GM19463 (cell line): ENCODE data around the gene PDS5B.
"Not testable (repeated sequence)": the region's sequence is repeated elsewhere in the genome, so short reads cannot be mapped to it uniquely, and the experiment has no call there.

Experiments
- ATAC-seq: cut with Tn5 transposase; IDR thresholded peaks from one replicate; pipeline ENCODE4 v1.9.1; 2021; ENCODE audit warnings: mild to moderate bottlenecking, moderate library complexity; ENCODE audit not compliant: unreplicated experiment

PDS5B gene, protein sequence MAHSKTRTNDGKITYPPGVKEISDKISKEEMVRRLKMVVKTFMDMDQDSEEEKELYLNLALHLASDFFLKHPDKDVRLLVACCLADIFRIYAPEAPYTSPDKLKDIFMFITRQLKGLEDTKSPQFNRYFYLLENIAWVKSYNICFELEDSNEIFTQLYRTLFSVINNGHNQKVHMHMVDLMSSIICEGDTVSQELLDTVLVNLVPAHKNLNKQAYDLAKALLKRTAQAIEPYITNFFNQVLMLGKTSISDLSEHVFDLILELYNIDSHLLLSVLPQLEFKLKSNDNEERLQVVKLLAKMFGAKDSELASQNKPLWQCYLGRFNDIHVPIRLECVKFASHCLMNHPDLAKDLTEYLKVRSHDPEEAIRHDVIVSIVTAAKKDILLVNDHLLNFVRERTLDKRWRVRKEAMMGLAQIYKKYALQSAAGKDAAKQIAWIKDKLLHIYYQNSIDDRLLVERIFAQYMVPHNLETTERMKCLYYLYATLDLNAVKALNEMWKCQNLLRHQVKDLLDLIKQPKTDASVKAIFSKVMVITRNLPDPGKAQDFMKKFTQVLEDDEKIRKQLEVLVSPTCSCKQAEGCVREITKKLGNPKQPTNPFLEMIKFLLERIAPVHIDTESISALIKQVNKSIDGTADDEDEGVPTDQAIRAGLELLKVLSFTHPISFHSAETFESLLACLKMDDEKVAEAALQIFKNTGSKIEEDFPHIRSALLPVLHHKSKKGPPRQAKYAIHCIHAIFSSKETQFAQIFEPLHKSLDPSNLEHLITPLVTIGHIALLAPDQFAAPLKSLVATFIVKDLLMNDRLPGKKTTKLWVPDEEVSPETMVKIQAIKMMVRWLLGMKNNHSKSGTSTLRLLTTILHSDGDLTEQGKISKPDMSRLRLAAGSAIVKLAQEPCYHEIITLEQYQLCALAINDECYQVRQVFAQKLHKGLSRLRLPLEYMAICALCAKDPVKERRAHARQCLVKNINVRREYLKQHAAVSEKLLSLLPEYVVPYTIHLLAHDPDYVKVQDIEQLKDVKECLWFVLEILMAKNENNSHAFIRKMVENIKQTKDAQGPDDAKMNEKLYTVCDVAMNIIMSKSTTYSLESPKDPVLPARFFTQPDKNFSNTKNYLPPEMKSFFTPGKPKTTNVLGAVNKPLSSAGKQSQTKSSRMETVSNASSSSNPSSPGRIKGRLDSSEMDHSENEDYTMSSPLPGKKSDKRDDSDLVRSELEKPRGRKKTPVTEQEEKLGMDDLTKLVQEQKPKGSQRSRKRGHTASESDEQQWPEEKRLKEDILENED (N-terminal part only)

DNA sequence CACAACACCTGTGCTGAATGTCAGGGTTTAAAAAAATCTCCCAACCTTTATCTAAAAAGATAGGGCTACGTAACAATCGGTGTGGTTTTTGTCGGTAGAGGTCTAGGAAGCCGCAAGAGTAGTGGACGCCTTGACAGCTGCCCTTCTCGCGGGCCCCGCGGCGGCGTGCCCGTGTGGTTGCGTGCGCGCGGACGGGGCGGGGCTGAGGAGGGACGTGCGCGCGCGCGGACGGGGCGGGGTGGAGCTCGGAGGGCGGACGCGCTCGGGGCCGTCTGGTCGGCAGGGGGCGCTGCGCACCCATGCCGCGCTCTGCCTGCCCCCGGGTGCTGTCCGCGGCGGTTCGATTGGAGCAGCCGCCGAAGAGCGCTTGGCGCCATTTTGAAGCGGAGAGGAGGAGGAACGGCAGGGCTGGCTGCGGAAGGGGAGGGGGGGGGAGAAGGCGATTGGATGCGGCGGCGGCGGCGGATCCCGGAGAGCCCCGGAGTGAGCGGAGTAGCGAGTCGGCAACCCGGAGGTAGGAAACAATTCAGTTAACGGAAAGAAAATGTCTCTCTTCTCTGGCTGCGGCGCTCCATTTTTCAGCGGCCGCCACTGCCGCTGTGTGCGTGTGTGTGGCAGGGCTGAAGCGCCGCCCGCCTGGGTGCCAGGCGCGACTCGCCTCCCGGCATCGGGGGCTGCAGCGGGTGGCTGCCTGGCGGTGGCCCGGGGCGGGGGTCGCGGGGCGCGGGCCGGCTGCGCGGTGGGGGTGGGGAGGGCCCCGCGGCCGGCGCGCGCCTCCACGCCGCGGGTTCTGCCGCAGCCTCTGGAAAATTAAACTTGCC lies at the start of gene PDS5B:
PDS5B (plus strand) TSS at position 373 of the 821 bp plus-strand sequence. CDS start 62,321 bp downstream, outside the sequence.
- peak; percentile 84 for ATAC-seq

- no peak for ATAC-seq
Observed at GRCh38 chr13:32537580-32538142, 48.6 kb upstream of the PDS5B start.

DNA sequence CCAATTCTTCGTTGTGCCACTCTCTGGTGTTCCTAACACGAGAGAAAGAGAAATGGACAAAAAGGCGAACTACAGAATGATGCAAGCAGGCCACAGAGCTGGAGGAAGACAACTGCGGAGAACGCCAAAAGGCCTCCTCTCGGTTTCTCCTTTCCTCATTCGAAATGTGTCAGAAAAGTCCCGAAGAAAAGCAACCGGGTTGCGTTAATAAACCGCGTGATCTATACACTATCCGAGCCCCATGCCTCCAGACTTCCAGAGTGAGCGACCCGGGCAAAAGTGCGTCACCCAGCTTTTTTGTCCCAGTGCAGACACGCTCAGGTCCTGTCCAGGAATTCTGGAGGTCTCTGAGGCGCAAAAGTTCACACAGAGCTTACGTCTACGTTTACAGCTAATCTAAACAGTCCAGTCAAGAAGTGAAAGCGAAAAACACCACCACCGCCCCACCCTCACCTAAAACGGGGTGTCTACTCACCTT lies 48.1 kb upstream of the PDS5B start:
- peak; percentile 75 for ATAC-seq

- ATAC-seq: peak; percentile 97
Observed at GRCh38 chr13:32538621-32539246, 47.5 kb upstream of the PDS5B start, which contains the start of gene N4BP2L2. Gene N4BP2L2, minus strand, starts transcription at chr13:32538795. Its CDS starts 1,768 bp downstream, at chr13:32537027.

DNA sequence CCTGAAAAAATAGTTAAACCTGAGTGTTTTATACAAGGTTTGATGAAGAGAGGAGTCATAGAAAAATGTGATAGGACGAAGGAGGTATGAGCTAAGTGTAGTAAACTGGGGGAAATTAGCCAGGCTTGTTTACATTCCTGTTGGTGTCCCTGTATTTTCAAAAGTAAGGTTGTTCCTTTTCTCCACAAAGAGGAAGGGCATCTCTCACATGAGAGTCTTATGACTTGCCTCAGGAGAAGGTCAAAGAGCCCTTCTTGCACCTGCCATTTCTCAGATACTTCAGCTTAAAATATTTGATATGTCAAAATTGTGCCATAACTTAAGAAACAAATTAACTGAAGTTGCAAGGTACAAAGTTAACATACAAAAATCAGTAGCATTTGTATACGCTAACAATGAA lies 44.0 kb upstream of the PDS5B start:
- ATAC-seq: no peak

DNA sequence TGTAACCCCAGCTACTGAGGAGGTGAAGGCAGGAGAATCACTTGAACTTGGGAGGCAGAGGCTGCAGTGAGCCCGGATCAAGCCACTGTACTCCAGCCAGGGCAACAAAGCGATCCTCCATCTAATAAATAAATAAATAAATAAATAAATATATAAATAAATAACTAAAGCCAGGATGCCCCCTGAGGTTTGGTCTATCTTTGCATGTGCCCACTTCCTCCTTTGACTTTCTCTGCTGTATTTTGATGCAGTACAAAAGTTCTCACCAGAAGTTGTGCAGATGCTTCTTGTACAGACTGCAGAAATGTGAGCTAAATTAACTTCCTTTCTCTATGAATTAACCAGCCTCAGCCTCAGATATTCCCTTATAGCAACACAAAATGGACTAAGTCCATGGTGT lies 41.2 kb upstream of the PDS5B start:
- no peak for ATAC-seq

- no peak for ATAC-seq
Observed at GRCh38 chr13:32548837-32549236, 37.4 kb upstream of the PDS5B start.

DNA sequence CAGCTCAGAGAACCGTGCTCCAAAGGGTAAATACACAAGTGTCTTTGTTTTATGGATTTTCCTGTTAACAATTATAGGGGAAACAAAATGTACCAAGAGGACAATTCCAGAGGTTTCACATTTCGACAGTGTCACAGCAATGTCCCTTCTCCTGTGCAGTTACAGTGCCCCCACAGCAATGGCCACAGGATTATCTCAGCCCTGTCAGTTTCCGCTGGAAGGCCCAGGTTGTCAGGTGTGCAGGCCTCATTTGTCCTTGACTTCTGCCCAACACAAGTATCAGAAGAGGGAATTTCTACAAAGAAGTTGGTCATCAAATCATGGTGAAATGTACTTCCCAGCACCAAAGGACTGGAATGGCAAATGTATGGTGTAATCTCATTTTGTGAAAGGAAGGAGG lies 36.5 kb upstream of the PDS5B start:
- ATAC-seq: no peak

GRCh38 chr13:32553720-32554119 lies 32.5 kb upstream of the PDS5B start:
- no peak for ATAC-seq

DNA sequence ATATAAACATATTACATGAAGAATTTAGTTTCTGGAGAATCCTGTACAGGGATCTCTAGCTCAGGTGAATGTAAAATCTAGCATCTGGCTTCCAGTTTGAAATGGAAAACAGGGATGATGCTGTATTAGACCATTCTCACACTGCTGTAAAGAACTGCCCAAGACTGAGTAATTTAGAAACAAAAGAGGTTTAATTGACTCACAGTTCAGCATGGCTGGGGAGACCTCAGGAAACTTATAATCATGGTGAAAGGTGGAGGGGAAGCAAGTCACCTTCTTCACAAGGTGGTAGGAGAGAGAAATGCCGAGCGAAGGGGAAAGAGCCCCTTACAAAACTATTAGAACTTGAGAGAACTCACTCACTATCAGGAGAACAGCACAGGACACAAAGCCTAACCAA lies 30.6 kb upstream of the PDS5B start:
- no peak for ATAC-seq

DNA sequence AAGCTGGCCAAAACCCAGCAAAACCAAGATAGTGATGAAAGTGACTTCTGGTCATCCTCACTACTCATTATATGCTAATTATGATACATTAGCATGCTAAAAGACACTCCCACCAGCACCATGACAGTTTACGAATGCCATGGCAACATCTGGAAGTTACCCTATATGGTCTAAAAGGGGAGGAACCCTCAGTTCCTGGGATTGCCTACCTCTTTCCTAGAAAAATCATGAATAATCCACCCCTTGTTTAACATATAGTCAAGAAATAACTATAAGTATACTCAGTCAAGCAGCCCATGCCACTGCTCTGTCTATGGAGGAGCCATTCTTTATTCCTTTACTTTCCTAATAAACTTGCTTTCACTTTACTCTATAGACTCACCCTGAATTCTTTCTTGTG lies 25.4 kb upstream of the PDS5B start:
- not testable (repeated sequence) for ATAC-seq

GRCh38 chr13:32575687-32576086 lies 10.6 kb upstream of the PDS5B start:
- not testable (repeated sequence) for ATAC-seq

- ATAC-seq: no peak
Observed at GRCh38 chr13:32577032-32577431, 9.2 kb upstream of the PDS5B start.

DNA sequence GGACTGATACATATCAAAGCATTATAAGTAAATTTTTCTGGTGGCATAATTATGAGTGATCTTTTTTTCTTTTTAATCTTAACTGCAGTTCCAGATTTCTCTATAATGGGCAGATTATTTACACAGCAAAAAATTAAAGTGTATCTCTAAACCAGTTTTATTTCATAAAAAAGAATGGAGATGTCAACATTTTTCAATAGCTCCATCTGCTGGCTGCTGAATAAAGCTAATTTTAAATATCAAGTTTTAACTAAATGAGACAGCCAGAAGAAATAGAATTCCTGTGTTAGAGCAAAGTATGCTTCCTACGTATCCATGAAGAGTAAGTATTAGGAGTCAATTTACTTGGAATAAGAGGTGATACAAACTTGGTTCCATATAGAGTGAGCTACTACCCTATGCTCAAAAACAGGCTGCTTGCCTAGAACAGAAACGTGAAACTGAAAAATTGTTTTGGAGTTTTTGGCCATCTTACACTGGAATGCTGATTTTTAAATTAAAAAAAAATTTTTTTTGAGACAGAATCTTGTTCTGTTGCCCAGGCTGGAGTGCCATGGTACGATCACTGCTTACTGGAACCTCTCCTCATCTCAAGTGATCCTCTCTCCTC lies 5.0 kb upstream of the PDS5B start:
- no peak for ATAC-seq

DNA sequence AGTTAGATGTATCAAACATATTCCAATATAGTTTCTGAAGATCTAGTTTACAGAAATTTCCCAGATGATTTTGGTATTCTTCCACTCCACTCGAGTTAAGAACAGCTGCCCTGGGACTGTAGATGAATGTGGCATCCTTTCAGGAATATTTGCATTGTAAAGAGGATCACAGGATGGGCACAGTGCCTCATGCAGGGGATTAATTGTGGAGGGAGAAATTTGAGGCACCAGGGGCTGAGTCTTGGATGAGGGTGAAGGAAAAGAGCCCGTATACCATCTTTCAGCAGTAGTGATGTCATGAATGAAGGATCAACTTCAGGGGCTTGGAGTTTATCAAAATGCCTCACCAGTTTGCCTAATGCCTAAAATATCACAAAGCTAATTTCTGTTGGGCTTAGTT lies 4.0 kb upstream of the PDS5B start:
- no peak for ATAC-seq

- ATAC-seq: no peak
Observed at GRCh38 chr13:32582991-32583390, 3.3 kb upstream of the PDS5B start.

DNA sequence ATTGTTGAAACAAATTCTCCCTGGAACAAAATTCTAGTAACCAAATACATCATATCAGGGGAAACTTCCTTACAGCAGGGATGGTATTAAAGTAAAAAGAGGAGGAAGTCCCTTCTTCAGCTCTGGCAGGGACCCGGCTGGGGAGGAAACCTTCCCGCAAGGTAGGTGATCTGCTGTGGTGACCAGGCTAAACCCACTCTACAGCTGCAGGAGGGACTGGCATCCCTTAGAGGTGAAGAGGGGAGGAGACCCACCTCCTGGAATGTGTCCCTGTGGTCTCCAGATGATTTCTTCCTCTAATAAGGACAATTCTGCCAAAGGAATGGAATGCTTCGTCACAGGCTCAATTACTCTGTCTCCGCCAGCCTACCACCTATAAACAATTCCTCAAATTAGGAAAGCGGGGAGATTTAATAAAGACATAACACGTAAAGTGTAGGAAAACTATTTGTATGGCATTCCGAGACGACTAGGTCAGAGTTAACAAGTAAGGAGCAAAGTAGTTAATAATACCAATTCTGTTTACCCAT lies 637 bp upstream of the PDS5B start:
- ATAC-seq: no peak

DNA sequence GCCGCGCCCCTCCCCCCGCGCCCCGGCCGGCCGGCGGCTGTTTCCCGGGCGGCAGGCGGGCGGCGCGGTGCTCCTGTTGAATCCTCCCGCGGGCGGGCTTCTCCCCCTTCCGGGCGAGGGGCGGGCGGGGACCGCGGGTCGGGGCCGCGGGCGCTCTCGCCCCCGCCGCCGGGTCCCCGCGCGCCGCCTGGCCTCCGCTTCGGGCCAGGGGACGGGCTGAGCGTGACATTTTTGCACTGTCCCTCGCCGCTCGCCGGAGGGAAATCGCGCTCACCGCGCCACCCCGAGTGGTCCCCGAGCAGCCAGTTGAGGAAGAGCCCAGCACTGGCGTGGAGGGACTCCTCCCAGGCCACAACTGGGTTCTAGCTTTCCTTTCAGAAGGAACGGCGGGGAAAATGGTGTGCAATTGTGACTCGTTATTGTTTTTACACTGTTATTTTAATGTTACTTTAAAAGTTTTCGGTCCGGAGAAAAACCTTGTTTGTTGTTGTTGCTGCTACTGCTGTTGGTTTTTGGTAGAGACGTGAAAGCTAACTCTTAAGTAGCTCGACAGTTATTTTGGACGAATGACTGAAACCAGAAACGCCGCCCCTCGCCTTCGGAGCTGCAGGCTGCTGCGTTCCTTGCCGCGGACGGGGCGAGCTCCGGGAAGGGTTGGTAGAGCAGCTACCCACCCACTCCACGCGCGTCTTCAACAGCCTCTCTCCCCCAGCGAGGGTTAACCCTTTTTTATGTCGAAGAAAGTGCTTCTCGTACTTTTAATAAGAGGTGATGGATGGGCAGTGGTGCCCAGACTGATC lies 959 bp downstream of the PDS5B start:
- peak; percentile 31 for ATAC-seq
